Measurements from ENCODE around the gene CALN1.

- TF ChIP-seq CTCF (IDR thresholded peaks at IDR 0.05) = no peak
- no peak for TF ChIP-seq POLR2A (IDR thresholded peaks at IDR 0.05)
Measured at GRCh38 chr7:72266771-72267170, 145.4 kb downstream of the CALN1 start.
